SK-N-DZ (cell line): ENCODE data around the gene PIGQ.

ENCODE experiments used
- DNase-seq: peaks from one replicate; pipeline ENCODE4 v3.0.0-alpha.2; 2015; ENCODE audit warnings: low spot score

The PIGQ gene

DNA sequence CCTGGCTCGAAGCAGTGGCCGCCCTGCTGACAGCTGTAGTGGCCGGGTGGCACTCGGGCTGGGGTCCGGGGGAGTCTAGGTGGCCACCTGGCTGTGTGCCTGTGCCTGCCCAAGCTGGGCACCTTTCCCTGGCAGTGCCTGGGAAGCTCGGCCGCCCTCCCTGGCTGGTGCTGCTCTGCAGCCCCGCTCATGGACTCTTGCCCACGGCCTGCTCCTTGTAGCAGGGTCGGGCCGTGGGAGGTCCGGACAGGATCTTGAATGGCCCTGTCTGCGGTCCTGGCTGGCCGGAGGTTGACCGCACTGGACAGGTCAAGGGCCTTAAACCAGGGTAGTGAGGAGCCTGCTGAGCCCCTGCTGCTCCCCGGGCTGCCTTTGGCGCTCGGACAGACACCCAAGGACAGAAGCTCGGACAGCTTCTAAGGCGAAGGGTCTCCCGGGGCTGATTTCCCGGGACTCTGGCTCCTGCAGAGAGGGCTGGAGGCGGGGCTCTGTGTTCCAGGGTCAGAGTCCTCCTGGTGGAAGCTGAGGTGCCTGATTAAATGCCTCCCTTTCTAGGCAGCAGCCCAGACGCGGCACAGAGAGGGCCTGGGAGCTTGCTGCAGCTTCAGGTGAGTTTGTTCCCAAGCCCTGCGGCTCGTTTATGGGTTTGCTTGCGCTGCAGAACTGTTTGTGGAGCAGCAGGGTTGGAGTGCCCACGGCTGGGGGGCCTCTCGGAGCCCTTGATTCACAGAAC, 36.2 kb upstream of the PIGQ start:
- DNase-seq: no peak

DNA sequence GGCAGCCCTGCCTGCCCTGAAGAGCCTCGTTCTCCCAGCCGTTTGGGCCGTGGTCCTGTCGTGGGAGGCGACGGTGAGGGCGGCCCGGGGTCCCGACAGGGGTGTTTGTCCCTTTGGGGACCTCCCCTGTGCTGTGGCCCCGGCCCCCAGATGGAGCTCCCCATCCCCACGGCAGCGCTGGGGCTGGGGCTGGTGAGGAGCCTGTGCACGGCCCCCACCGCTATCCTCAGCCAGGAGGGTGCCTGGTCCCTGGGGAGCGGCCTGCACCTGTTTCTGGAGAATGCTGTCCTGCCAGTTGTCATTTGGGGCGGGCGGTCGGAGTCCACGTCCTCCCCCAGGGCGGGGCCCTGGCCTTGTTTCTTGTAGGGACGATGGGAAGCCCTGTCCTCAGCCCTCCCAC, 35.6 kb upstream of the PIGQ start:
- DNase-seq: no peak

DNA sequence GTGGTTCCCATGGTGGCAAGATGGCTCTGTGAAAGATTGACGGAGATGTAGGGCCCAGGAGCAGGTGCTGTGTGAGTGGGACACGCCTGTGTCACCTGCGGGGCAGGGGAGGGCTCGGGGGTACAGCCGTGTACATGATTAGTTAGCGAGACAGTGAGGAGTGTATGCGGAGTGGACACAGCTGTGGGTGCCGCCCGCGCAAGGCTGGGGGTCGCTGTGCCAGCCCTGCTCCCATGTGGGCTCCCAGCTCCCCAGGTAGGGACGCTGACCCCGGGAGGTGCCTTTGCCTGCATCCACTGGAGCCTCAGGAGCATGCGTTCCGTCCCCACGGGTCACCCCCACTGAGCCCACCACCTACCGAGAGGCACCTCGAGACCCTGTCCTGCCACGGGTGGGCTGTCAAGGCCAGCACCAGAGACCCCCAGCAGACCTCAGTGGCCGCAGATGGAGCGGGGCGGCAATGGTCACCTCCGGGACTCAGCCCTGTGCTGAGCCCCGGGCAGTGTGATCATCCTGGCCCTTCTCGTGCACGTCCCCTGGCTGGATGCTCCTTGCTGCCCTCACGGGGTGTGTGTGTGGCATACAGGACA, 34.8 kb upstream of the PIGQ start:
- DNase-seq: no peak

DNA sequence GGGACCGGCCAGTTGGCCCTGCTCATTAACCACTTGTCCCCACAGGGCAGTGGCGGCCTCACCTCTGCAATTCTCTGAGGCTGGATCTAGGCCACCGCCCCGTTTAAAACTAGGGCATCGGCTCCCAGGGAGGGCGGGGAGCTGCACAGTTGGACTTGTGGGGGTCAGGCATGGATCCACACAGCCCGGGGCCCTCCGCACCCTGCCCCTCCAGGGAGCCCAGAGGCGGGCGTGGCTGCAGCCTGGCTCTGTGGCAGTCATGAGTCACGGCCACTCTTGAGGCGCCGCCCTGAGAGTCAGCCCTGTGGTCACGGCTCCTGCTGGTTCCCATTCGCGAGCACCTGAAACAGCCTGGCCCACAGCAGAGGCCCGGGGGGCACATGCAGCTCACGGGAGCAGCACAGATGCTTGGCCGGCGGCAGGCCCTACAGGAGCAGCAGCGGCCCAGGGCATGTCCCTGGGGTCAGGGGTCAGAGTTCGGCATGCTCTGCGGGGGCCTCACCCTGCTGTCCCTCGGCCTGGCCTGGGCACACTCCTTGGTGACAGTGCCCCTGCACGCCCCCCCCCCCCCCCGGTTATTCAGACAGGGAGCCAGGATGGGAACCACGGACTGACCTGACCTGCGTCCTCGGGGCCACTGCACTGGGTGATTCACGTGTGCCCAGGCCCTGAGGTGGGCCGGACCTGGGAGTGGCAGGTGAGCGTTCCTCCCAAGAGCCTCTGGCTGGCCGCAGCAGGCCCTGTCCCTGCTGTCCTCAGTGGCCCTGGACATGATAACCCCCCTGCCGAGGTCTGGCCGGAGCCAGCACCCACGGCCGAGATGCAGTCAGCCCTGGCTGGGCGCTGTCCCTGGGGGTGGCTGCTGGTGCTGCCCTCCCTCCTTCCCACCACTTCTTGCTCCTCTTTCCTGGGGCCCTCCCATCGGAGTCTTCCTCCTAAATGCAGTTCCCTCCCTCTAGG, 34.0 kb upstream of the PIGQ start:
- no peak for DNase-seq

DNA sequence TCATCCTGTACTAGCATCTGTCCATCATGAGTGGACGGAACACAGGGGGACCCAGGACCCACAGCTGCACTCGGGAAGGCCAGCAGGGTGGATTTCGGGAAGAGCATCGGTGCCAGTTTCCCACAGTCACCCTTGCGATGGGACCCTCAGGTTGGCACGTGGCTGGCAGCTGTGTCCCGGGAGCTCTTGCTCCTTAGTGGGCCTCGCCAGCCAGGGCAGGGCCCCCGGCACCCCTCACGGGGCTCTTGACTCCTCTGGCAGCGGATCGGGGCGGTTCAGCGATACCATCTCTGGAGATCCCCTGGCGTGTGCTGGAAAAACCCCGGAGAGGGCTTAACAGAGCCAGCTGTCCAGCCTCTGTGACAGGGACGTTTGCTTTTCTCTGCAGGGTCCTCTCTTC, 33.0 kb upstream of the PIGQ start:
- no peak for DNase-seq

DNA sequence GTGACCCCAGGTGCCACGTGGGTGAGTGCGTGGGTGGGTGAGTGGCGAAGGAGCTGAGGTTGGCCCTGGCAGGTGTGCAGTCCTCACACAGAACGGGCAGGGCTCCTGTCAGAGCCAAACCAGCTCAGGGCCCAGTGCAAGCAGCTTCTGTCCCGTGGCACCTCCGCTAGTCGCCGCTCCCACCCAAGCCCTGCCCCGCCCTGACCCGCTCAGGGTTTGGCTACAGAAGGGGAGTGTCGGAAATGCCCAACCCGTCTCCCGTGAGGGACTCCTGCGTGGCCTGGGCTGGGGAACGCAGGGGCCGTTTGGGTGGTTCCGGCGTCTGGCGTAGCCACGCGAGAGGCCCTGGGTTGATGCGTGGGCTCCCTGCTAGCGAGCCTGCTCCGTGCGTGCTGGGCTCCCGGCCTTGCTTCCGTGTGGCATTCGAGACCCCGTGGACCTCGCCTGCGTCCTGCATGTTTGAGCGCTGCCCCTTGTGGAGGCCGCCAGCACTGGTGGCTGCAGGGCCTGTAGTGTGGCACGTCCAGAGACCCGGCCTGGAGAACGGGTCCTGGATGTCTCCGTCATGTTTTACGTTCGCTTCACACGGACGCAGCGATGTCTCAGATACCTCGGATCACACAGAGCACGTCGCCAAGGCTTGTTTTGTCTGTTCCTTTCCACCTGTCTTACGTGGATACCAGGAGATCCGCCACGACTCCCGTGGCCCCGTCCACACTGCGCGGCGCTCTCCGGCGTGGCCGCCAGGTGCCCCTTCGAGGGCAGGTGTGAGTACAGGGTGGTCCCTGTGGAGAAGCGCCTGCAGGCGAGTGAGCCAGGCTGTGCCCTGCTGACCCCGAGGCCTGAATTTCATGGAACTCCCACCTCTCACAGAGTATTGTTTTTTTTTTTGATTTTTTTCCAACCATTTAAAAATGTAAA, 32.1 kb upstream of the PIGQ start:
- DNase-seq: no peak

DNA sequence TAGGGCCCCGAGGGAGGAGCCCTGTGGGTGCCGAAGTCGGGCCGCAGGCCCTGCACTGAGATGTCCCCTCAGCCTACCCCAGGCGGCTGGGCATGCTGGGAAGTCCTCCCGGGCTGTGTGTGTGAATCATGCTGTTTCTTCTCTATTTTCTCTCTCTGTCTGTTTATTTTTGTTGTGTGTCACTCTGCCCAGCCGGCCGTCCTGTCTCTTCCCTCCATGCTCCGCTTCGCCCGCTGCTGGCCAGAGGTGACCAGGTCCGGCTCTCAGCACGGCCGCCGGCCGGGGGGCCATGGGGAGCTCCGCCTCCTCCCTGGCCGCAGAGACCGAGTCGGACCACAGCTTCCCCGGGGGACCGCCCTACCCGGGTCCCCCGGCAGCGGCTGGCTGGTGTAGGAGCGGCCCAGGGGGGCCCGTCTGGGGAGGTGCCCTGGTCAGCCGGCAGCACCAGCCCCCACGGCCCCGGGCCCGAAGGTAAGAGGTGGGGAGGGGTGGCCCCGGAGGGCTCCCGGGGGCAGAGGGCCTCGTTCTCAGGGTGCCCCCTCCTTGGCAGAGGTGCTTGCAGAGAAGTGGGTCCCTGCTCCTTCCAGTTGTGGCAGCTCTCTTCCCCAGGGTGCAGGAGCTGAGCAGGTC, 29.8 kb upstream of the PIGQ start:
- no peak for DNase-seq

DNA sequence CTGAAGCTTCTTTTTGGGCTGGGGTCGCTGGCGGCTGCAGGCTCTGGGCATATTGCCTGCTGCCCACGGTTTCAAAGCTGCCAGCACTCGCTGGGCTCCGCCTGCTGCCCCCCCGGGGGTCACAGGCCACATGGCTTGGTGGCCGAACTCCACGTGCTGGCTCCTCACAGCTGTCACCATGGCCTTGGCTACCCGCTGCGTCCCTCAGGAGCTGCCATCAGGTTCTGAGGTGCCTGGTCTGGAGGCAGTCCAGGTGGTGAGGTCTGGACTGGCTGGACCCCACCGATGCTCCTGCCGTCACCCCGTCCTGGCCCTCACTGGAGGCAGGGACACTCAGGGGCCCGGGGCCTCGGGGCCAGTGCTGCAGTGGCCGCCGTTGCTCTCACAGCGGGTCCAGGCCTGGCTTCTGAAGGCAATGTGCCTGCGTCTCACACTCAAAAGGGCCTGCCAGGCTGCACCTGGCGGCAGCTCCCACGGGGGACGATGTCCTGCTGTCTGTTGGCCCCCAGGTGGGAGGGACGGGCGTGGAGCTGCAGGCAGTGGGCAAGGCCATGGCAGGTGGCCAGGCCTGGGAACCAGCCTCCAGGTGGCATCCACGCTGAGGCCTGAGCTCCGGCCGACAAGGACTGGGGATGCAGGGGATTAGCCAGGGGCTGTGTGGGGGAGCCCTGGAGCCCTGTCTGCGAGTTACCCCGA, 29.0 kb upstream of the PIGQ start:
- DNase-seq: no peak

DNA sequence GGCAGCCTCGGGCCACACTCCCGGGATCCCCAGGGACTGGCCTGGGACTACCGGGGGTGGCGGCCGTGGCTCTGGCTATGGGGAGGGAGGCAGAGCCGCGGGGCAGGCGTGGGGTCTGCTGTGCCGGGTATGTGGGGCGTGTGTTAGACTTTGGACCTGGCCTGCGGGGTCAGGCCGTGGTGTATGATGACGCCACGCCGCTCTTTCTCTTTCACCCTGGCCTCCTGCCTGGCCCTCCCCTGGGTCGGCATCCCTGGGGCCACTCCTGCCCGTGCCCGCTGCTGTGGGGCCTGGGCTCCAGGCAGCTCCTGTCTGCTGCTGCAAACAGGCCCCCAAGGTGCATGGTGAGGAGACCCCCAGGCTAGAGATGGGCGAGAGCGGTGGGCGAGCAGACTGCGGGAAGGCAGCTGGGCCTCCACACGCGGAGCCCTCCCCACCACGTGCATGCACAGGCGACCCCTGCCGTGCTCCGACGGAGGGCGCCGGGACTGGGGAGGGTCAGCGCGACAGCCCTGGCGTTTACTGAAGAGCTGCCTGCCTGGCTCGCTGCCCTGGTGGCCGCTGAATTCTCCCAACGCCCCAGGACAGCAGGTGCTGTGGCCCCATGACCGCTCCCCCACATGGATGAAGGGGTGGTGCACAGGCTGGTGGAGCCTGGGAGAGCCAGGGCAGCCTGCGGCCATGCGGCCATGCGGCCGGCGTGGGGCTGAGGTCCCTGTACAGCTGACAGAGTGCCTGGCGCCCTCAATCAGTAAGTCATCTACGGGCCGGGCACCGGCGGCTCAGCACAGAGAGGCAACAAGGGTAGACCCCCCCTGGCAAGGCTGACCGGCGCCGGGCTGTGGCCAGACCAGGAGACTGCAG, 26.2 kb upstream of the PIGQ start:
- no peak for DNase-seq

DNA sequence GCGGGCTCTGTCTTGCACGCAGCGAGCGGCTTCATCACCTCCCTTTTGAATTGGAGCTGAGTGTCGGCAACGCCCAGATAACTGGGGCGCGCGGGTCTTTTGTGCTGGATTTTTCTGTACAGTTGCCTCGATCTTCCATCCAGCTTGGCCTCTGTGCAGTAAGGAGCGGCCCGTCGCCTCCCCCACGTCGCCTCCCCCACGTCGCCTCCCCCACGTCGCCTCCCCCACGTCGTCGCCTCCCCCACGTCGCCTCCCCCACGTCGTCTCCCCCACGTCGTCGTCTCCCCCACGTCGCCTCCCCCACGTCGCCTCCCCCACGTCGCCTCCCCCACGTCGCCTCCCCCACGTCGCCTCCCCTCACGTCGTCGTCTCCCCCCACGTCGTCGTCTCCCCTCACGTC, 25.3 kb upstream of the PIGQ start:
- DNase-seq: no peak

DNA sequence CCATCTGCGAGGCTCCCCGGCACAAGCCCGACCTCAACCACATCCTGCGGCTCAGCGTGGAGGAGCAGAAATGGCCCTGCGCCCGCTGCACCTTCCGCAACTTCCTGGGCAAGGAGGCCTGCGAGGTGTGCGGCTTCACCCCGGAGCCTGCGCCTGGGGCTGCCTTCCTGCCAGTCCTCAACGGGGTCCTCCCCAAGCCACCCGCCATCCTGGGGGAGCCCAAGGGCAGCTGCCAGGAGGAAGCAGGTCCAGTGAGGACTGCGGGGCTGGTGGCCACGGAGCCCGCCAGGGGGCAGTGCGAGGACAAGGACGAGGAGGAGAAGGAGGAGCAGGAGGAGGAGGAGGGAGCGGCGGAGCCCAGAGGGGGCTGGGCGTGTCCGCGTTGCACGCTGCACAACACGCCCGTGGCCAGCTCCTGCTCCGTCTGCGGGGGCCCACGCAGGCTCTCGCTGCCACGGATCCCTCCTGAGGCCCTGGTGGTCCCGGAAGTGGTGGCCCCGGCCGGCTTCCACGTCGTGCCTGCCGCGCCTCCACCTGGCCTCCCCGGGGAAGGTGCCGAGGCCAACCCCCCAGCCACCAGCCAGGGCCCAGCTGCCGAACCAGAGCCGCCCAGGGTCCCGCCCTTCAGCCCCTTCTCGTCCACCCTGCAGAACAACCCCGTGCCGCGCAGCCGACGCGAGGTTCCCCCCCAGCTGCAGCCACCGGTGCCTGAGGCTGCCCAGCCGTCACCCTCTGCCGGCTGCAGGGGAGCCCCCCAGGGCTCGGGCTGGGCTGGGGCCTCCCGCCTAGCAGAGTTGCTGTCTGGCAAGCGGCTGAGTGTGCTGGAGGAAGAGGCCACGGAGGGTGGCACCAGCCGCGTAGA, 22.6 kb upstream of the PIGQ start:
- peak; percentile 81 for DNase-seq

DNA sequence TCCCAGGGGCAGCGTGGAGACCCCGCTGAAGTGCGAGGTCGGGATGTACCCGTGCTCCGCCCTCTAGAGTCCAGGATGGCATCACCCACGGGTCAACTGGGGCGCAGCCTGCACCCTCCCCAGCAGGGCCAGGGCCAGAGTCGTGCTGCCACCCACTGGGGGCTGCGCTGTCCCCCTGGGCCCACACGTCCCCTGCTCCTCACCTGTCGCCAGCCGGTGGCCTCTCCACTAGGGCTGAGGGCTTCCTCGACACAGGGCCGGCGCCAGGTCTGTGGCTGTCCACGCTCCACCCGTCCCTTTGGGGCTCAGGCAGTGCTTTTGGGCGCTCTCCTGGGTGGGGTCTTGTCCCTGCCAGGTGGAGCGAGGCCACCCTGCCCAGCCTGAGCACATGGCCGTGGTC, 21.2 kb upstream of the PIGQ start:
- no peak for DNase-seq

DNA sequence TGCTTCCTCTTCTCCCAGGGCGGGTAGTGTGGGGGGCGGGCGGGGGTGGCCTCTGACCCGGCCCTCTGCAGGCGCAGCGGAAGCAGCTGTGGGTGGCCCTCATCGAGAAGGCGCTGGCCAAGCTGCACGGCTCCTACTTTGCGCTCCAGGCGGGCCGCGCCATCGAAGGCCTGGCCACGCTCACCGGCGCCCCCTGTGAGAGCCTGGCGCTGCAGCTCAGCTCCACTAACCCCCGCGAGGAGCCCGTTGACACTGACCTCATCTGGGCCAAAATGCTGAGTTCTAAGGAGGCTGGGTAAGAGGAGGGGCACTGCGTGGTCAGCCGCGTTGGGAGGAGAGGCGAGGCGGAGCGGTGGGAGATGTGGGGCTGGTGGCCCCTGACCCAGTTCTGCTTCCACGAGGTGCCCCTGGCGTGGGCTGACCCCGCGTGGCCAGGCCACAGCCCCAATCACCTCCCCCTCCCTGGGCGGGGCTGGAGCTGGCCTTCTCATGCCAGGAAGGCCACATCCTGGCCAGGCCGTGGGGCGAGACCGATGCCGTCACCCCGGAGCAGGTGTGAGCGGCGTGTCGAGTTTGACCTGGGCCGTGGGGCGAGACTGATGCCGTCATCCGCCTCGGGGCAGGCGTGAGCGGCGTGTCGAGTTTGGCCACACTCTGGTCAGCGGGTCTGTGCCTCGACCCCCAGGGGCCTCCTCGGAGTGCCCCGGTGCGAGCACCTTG, 20.1 kb upstream of the PIGQ start:
- no peak for DNase-seq

DNA sequence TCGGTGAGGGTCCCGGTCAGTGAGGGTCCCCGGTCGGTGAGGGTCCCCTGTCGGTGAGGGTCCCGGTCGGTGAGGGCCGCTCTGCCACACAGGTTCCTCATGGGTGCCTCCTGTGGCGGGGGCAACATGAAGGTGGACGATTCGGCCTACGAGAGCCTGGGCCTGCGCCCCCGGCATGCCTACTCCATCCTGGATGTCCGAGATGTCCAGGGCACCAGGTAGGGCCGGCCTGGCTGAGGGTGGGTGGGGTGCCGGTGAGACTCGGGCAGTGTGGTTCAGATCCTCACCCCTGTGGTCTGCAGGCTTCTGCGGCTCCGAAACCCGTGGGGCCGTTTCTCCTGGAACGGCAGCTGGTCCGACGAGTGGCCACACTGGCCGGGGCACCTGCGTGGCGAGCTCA, 18.6 kb upstream of the PIGQ start:
- DNase-seq: no peak

DNA sequence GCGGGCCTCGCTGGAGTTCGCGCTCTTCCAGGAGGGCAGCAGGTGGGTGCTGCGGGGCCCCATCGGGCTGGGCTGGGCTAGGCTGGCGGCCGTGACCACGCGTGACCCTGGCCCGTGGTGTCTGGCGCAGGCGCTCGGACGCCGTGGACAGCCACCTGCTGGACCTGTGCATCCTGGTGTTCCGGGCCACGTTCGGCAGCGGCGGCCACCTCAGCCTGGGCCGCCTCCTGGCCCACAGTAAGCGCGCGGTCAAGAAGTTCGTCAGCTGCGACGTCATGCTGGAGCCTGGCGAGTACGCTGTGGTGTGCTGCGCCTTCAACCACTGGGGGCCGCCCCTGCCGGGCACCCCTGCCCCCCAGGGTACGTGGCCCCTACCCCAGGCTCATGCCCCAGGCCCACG, 17.6 kb upstream of the PIGQ start:
- no peak for DNase-seq

DNA sequence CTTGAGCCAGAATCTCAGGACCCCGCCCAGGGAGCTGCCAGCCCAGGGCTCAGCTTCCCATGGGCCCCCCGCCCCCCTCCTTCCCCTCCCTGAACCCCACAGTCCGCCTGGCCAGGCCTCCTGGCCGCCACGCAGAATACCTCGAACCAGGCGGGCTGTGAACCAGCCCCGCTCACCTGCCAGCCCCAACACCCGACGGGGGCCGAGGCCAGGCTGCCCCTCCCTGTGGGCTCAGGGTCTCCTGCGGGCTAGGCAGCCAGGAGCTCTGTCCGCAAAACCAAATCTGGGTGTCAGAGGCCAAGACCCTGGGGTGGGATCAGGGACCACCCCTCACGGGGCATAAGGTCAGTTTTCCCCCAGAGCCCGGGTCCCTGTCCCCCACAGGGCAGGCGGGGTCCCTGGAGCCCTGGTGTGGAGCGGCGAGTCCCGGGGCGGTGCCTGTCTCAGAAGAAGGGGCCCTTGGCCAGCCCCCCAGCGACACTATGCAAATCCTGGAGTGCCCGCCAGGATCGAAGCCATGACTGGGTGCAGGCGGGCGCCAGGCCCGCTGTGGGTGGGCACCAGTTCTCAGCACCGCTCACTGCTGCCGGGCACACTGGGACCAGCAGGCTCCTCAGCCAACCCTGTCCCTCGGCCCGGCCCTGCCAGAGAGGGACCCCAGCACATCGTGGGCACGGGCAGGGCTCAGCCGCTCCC, 16.0 kb upstream of the PIGQ start:
- DNase-seq: no peak

DNA sequence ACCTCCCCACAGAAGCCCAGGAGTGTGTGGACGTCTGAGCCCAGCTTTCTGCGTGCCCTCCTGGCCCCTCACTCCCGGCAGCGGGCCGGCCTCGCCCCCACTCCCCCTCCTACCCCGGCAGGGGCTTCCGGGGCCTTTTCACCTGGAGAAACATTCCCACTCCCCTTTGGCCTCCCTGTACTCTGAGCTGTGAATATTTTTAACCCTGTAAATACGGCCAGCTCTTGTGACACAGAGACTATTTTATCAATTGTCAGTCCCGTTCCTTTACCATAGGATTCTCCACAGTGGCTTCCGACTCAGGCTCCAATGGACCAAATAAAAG, 15.5 kb upstream of the PIGQ start:
- DNase-seq: no peak
